HG03565 (cell line): Measurements from ENCODE around the gene ZBTB9.

Source experiments
- ATAC-seq: cut with Tn5 transposase; IDR thresholded peaks from one replicate; pipeline ENCODE4 v1.9.1; 2021; ENCODE audit warnings: mild to moderate bottlenecking, moderate library complexity; ENCODE audit not compliant: unreplicated experiment

Gene ZBTB9

DNA sequence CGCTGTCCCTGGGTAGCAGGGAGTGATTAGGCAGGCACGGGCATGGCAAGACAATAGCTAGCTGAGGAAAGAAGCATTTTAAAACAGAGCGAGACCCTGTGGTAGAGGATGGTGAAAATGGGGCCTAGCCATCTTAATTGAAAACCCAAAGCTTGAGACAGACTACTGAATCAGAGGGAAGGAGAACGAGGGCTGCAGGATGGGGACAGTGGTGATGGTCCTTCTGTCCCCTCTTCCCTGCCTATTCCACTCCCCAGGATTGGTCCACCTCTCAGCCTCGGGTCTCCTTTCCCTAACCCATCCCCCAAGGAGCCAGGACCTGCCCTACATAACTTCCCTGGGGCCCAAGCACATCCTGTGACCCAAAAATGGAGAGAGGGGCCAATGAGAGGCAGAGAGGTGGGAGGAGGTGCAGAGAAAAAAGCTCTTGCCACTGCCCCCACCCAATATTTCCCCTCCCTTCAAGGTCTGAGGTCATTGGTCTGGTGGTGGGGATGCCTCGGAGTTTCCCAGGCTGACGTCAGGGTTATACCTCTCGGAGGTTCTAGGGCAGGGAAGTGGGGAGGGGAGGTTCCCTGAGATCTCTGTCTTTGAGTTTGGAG lies 35.6 kb upstream of the ZBTB9 start:
- ATAC-seq: no peak

- no peak for ATAC-seq
Measured at GRCh38 chr6:33419580-33420490, 34.5 kb upstream of the ZBTB9 start, which contains the start of gene SYNGAP1. SYNGAP1 (plus strand) TSS chr6:33420065; CDS start chr6:33420265, 200 bp downstream.

DNA sequence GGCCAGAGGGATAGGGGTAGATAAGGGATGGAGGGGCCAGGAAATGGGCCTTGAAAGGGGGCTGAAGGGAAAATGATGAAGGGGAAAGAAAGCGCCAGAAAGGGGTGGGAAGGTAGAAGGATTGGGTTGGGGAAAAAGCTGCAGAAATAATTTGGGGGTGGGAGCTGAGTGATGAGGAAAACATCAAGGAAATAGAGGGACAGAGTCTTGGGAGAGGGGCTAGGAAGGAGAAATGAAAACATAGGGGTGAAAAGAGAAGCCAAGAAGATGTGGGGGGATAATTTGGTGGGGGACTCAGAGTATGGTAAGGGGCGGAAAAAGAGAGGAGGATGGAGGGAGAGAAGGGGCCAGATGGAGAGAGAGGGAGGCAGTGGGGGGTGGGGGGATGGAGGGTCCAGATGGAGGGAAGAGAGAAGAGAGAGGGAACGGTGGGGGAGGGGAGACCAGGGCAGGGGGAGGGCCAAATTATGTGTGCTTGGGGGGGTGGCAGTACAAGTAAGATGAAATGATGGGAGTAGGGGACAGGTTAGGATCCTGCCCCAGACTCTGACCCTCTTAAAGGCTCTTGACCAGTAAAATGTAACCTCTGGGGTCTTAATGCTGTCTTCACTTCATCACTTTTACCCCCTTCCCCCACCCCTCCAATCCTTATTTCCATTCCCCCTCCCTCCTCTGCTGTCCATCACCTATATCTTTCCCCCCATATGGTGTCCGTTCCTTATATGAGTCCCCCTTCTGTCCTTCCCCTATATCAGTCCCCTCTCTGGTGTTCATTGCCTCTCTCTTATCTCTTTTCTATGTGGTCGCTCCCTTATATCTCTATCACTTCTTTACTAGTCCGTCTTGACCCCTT lies 33.7 kb upstream of the ZBTB9 start:
- no peak for ATAC-seq

DNA sequence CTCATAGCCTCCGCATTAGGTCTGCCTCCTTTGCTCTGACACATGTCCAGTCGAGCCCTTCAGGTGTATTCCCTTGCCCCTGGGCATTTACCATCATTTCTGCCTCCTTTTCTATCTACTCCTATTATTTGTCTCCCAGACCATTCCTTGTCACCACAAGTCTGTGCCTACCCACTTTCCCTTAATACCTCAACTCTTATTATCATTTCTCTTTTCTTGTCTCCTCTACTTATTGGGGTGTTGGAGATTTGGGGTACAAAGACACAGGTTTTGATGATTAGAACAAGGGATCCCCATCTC lies 33.1 kb upstream of the ZBTB9 start:
- ATAC-seq: no peak

GRCh38 chr6:33423777-33424176 lies 30.6 kb upstream of the ZBTB9 start:
- ATAC-seq: no peak

DNA sequence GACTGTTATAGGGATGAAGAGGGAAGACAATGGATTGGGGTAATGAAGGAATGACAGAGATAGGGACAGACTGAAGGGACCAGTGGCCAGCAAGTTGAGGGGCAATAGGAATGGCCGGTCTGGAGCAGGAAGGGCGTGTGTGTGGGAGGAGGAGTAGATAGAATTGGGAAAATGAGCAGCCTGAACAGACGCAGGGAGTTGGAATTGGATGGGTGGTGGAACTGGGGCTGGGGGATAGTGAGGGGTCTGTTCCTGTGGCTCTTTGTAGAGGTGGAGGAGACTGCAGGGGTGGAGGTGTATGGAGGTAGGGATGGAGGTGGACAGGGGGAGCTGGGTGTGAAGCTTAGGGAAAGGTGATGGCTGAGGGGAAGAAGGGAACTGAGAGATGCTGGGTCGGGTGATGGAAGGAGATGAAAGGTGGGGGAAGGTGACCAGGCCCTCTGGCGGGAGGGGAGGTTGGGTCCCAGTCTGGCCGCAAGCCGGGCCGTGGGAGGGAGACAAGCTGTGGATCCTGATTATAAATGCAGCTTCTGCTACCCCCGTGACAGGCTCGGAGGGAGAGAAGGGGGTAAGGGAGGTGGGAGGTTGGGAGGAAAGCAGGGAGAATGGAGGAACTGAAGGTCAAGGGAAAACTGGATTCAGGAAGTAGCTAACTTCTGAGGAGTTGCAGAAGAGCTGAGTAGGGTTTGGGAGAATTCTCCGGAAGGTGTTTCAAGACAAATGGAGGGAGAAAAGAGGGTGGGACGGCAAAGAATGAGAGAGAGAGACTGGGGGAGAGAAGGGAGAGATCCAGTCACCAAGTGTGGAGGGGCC lies 29.3 kb upstream of the ZBTB9 start:
- ATAC-seq: no peak

DNA sequence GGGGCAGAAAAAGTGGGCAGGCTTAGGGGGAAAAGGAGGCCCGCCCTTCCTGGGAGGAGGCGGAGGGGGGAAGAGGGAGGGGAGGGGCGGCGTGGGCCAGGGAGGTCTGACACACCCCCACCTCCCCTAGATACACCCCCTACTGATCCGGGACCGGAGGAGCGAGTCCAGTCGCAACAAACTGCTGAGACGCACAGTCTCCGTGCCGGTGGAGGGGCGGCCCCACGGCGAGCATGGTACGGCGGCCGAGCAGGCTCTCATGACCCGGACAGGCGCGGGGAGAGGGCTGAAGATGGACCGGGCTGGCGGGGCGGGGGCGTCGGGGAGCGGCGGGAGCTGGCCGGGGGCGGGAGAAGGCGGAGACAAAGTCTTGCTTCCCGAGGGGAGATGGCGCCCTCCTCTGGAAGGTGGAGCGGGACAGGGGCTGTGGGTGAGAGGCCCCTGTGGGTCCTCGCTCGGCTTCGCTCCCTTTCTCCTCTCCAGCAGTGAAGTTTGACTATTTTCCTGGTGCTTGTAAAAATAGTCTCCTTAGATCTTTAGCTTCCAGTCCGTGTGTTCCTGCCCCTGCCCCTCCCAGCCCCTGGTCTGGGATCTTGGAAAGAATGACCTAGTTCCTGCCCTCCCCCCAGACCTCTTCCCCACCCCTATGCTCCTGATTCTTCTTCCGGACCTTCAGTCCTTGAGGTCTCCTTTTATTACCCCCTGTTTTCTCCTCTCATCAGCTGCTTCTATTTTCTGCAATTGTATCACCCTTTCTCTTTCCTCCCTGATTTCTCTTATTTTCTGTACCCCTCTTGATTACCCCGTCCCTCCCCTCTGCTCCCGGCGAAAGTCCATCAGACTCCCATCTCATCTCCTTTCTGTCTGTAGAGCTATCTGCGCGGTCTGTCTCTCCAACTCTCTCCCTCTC lies 28.5 kb upstream of the ZBTB9 start:
- ATAC-seq: no peak

DNA sequence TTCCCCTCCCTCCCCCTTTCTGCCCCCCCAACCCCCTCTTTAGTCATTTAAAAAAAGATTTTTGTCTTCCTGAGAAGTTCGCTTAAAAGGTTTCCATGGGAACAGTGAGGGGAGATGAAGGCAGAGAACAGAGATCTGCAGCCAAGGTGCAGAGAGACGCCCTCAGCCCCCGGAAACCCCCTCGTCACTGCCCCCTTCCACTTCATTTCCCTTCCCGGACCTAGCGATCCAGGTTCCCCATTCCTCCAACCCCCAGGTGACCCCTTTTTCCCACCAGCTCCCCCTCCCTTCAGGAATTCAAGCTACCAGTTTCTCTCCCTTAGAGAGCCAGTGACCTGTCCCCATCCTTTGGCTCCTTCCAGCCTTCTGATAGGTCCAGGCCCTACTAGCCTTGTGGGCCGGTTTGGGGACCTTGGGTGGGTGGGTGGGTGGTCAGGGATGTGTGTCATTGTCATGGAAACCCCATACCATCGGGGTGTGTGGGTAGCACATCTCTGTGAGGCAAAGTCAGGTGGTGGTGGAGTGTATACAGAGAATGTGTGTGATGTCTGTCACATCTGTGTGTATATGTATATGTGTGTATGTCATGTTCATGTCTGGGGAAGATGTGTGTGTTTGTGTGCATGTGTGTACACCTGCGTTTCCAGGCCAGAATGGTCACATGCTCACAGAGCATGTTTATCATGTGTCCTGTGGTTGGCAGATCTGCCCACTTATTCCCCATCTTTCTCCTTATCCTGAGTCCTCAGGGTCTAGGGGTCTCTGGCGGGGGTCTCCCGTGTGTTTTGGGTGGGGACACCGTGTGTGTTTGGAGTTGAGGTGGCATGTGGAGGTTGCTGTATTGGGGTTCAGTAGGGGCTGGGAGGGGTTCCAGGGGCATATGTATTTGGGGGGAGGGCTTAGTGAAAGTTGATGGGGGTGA lies 27.5 kb upstream of the ZBTB9 start:
- no peak for ATAC-seq

GRCh38 chr6:33427585-33428223 lies 26.7 kb upstream of the ZBTB9 start:
- no peak for ATAC-seq

DNA sequence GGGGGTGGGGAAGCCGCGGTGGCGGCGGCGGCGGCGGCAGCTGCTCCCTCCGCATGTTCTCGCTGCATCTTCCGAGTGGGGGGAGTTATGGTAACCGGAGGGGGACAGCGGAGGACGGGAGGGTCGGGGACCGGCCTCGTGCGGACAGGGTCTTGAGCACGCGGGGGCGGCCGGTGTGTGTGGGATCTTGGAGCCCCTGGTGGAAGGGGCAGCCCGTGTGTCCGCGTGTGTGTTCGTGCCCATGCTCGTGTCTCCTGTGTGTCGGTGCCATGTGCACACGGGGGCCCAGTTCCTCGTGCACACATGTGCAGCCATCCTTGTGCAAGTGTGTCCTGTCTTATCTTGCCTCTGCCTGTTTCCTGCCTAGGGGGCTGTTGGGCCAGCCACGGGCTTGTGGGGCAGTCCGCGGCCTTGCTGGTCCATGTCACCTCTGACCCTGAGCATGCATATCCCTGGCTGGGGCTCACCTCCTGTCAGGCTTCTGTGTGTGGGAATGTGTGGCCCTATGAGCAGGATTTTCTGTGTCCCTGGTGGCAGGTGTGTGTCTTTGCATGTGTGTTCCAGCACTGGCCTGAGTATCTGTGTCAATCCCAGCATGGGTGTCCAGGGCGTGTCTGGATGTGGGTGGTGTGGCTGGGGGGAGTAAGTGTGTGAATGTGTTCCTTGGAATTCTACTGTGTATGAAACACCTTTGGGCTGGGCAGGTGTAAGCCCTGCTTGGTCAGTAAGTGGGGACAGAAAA lies 26.0 kb upstream of the ZBTB9 start:
- ATAC-seq: no peak

GRCh38 chr6:33428966-33429749 lies 25.2 kb upstream of the ZBTB9 start:
- no peak for ATAC-seq

GRCh38 chr6:33429750-33430052 lies 24.7 kb upstream of the ZBTB9 start:
- ATAC-seq: no peak

DNA sequence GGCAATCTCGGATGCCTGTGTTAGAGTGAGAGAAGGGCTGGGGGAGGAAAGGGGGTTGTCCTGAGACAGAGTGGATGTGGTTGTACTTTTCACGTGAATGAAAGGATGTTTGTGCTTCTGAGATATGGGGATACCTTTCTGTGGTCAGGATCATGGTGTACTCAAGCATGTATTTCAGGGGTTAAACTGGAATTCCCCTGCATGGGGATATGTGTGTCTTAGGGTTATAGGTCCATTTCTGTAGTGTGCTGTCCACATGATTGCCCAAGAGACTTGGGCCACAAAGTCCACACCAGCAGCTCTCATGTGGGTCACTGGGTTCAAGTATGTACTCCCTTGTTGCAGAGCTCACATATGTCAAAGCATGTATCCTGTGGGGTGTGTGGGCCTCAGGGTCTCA lies 24.0 kb upstream of the ZBTB9 start:
- no peak for ATAC-seq

DNA sequence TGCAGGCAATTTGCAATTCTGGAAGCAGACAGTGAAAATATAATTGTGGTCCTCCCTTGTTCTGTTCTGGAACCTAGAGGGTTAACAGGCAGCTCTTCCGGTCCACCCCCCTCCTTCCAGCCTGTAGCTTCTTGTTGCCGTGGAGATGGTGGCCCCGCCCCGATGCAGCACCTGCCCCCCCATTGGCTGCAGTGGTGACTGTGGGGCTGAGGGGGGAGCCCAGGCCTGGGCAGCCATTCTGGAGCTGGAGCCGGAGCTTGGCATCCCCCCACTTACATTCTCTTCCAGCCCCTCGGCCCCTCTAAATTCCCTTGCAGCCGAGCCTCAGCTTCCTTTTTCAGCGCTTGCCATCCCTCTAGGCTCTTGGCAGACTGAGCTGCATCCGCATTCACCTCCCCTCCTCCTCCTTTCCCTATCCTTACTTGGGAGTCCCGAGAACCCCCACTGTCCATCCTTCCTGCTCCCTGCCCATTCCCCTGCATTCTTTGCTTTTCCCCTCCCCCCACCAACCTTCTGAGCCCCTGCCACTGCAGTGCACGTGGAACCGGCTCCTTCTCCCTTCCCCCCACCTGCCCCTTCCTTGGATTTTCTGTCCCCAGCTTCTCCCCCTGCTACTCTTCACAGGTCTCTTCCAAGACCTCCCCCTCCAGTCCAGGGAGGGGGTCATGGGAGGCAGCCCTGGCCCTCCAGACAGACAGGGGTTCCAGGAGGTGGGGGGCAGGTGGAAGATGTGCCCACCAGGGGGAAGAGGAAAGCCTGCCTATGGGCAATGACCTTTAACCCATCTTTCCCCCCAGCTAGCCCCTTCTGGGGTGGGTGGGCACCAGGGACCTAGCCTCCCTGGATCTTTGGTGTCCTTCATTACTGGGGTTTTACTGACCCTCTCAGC lies 23.1 kb upstream of the ZBTB9 start:
- no peak for ATAC-seq

DNA sequence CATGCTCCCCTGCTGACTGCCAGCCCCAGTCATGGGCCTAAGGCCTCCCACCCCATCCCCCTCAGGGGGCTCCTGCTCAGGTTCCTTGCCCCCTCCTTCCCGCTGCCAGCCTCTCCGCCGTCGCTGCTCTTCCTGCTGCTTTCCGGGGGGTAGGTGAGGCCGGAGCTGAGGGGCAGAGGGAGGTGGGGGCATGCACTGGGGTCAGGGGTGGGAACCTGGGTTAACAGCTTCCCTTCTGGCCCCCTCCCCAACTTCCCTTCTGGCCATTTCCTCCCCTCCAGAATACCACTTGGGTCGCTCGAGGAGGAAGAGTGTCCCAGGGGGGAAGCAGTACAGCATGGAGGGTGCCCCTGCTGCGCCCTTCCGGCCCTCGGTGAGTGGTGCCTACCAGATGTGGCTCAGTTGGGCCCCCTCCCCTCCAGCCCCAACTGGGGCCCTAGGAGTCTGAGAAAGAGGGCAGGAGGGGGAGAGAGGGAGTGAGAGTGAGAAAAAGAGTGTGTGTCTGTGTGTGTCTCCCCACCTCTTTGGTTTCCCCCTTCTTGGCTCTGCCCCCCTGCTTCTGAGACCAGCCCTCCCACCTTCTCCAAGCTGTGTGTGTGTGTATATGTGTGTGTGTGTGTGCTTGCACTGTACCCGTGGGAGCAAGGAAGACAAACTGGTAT lies 22.4 kb upstream of the ZBTB9 start:
- ATAC-seq: no peak
